Esophagus squamous epithelium (tissue), 5 donors: Measurements from ENCODE around the gene SMAD7. TPM values are rescaled to one million over a fixed set of nuclear protein-coding genes. Genes with fewer than 3 reads are reported as not detected.

ENCODE experiments used
- DNase-seq: peaks from one replicate; lab custom pipeline; 2025; lab: John Stamatoyannopoulos, UW
- H3K27ac ChIP-seq, 4 donors: fragments of 200-600 bp; sonication (generic); one replicate each; pipeline ENCODE4 v1.5.1; 2016 to 2019; ENCODE audit warnings: mild to moderate bottlenecking in 1 of 4
- H3K27me3 ChIP-seq, 4 donors: fragments of 200-600 bp; sonication (generic); 1 replicate in 3 of 4; 2 replicates in 1 of 4; pipeline versions ENCODE4 v1.5.1 to v1.6.0; 2017 to 2021; ENCODE audit warnings: antibody characterized with exemption in 1 of 4
- H3K36me3 ChIP-seq, 3 donors: fragments of 200-600 bp; sonication (generic); one replicate each; pipeline ENCODE4 v1.5.1; 2016 to 2019
- H3K4me1 ChIP-seq, 3 donors: fragments of 200-600 bp; sonication (generic); one replicate each; pipeline ENCODE4 v1.5.1; 2017 to 2019
- H3K4me3 ChIP-seq, 4 donors: fragments of 200-600 bp; sonication (generic); 1 replicate in 3 of 4; 2 replicates in 1 of 4; pipeline ENCODE4 v1.5.1; 2016 to 2019; ENCODE audit warnings: mild to moderate bottlenecking in 2 of 4, moderate library complexity in 1 of 4
- H3K9me3 ChIP-seq, 3 donors: fragments of 200-600 bp; sonication (generic); one replicate each; pipeline ENCODE4 v1.5.1; 2016 to 2019
- POLR2A ChIP-seq, 4 donors: fragments of 450-650 bp; IDR thresholded peaks; one replicate each; pipeline ENCODE4 v1.6.1; 2017; ENCODE audit warnings: antibody characterized with exemption in 4 of 4, mild to moderate bottlenecking in 4 of 4, moderate library complexity in 3 of 4
- WGBS, 2 donors: methylation state at CpG; one replicate each; pipeline ENCODE4 v1.1.5; 2018; 5-methylcytosine and 5-hydroxymethylcytosine counted together
- intact Hi-C: fragments of 100-400 bp; cut with DNase I; formaldehyde crosslinking; loops from one replicate; pipeline ENCODE4 v1.15.0; 2022
- total RNA-seq, 4 donors: library from RNA; depleted of rRNA; stranded (reverse); fragments of >200 nt; gene quantifications; one replicate each; pipeline ENCODE4 v1.1.0, GENCODE V29; 2016
- TF ChIP-seq, protein P1 (sequence below), 6 experiments: fragments of 450-650 bp in 4 of 6; fragments of 200-600 bp in 2 of 6; sonication (generic) in 2 of 6; IDR thresholded peaks; one replicate each; pipeline ENCODE4 v1.5.1; 2016 to 2019; ENCODE audit warnings: antibody characterized with exemption in 6 of 6, mild to moderate bottlenecking in 4 of 6, moderate library complexity in 4 of 6
- donor health status: DM: yes; HTN: yes; CAD: no.

Gene SMAD7
- total RNA-seq, 4 donors from 2014 or later = 4.2 to 26.5 (median 9.0) TPM

DNA sequence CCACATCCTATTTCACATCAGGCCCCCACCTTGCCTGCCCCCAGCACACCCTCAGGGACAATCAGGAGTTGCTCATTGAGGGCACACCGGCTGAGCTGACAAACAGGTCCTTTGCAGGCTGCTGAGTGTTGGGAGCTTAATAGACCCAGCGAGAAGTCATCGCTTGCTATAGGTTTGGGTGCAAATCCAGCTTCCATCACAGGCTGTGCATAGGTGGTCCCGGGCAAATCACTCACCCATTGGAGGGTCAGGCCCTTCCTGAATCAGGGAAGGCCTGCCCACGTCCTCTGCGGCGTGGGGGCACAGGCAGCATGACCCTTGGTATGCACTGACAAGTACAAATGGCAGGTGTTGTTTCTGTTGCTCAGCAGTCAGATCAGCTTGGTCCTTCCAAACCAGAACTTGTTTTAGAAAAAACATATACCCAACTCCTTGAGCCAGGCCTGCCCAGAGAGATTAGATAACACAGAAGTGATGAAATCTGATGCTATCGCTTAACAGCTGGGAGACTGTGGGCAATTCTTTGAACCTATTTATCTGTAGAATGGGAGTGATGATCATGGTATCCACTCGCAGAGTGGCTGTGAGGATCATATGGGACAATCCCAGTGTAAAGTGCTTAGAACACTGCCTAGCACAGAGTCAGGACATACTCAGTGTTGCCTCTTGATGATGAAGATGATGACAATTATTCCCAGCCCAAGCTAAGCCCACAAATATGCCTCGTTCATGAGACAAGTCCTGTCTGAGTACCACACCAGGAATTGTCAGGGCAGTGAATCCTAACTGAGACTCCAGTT lies 34.9 kb downstream of the SMAD7 start:
- 79 to 82% methylated on average over 5 to 8 of the region's 10 CpGs for WGBS, 2 donors
- no peak for DNase-seq
- Histone ChIP-seq H3K4me1 (peaks cover 0 to 26% (median 0%) of the 10 kb centered on the region in 3 donors), H3K27me3 (no peaks in the 10 kb centered on the region), H3K9me3 (no peaks in the 10 kb centered on the region), H3K36me3 (peaks cover 0 to 17% (median 0%) of the 10 kb centered on the region in 3 donors), H3K27ac (no peak overlapping the region), H3K4me3 (no peak overlapping the region)
- TF ChIP-seq, protein P1, sequence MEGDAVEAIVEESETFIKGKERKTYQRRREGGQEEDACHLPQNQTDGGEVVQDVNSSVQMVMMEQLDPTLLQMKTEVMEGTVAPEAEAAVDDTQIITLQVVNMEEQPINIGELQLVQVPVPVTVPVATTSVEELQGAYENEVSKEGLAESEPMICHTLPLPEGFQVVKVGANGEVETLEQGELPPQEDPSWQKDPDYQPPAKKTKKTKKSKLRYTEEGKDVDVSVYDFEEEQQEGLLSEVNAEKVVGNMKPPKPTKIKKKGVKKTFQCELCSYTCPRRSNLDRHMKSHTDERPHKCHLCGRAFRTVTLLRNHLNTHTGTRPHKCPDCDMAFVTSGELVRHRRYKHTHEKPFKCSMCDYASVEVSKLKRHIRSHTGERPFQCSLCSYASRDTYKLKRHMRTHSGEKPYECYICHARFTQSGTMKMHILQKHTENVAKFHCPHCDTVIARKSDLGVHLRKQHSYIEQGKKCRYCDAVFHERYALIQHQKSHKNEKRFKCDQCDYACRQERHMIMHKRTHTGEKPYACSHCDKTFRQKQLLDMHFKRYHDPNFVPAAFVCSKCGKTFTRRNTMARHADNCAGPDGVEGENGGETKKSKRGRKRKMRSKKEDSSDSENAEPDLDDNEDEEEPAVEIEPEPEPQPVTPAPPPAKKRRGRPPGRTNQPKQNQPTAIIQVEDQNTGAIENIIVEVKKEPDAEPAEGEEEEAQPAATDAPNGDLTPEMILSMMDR (IDR thresholded peaks at IDR 0.05) = no peak
- TF ChIP-seq POLR2A (IDR thresholded peaks at IDR 0.05) = no peak
- intact Hi-C loops = no loop called here

- DNase-seq = no peak
- no peak overlapping the region for H3K4me3 ChIP-seq
- 73 to 100% methylated on average over 1 to 4 of the region's 12 CpGs for WGBS, 2 donors
- no peaks in the 10 kb centered on the region for H3K27me3 ChIP-seq
- no peak overlapping the region for H3K27ac ChIP-seq
- intact Hi-C loops = no loop called here
- peaks cover 0 to 6% (median 0%) of the 10 kb centered on the region in 3 donors for H3K36me3 ChIP-seq
- H3K9me3 ChIP-seq = no peaks in the 10 kb centered on the region
- TF ChIP-seq POLR2A (IDR thresholded peaks at IDR 0.05) = no peak
- TF ChIP-seq, protein P1 (IDR thresholded peaks at IDR 0.05) = no peak
- peaks cover 0 to 21% (median 0%) of the 10 kb centered on the region in 3 donors for H3K4me1 ChIP-seq
Measured at GRCh38 chr18:48914581-48915251, 36.0 kb downstream of the SMAD7 start.

- peaks cover 0 to 21% (median 0%) of the 10 kb centered on the region in 3 donors for H3K4me1 ChIP-seq
- H3K36me3 ChIP-seq = no peaks in the 10 kb centered on the region
- 76 to 77% methylated on average over 3 of the region's 3 CpGs for WGBS, 2 donors
- H3K27ac ChIP-seq = no peak overlapping the region
- H3K27me3 ChIP-seq = no peaks in the 10 kb centered on the region
- no peaks in the 10 kb centered on the region for H3K9me3 ChIP-seq
- no peak for TF ChIP-seq POLR2A (IDR thresholded peaks at IDR 0.05)
- TF ChIP-seq, protein P1 (IDR thresholded peaks at IDR 0.05) = no peak
- DNase-seq = no peak
- intact Hi-C loops = no loop called here
- H3K4me3 ChIP-seq = no peak overlapping the region
Measured at GRCh38 chr18:48913775-48914174, 37.0 kb downstream of the SMAD7 start.

- Histone ChIP-seq H3K4me3 (no peak overlapping the region), H3K36me3 (no peaks in the 10 kb centered on the region), H3K9me3 (no peaks in the 10 kb centered on the region), H3K27ac (no peak overlapping the region), H3K4me1 (peaks cover 0 to 17% (median 0%) of the 10 kb centered on the region in 3 donors), H3K27me3 (no peaks in the 10 kb centered on the region)
- TF ChIP-seq, protein P1 (IDR thresholded peaks at IDR 0.05) = peak in 4 of 6 experiments; percentile 20 to 53 (median 42)
- no peak for TF ChIP-seq POLR2A (IDR thresholded peaks at IDR 0.05)
- no peak for DNase-seq
- 72 to 74% methylated on average over 3 to 5 of the region's 5 CpGs for WGBS, 2 donors
- intact Hi-C loops = no loop called here
Measured at GRCh38 chr18:48913201-48913600, 37.6 kb downstream of the SMAD7 start.
